ENCODE data around the gene PLCH2. TPM values are rescaled to one million over a fixed set of nuclear protein-coding genes. Genes with fewer than 3 reads are reported as not detected.

The PLCH2 gene
- total RNA-seq, 1 experiment from 2014 or later, result 7.2 TPM

DNA sequence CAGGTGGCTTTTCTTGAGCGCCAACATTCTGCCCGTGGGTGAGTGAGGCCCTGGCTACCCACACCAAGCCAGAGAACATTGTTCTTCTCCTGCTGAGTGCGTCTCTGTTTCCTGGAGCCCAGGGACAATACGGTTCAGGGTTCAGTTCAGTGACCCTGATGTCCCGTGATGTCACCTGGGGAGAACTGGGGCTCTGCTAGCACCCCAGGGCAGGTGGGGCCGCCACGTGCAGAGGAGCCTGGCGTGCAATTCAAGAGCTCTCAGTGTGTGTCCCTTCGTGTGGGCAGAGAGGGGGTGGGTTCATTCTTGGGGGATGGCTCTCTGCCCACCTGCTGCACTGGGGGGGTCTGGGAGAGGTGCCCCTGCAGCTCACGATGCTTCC, 45.5 kb upstream of the PLCH2 start:
- H3K27ac ChIP-seq (ENCODE audit: low read length), result no peak overlapping the region
- H4K20me1 ChIP-seq (ENCODE audit: low read length), result no peaks in the 10 kb centered on the region
- no peaks in the 10 kb centered on the region for H3K36me3 ChIP-seq (ENCODE audit: low read depth, low read length)
- ChIA-PET CTCF (interaction anchor here (0.6 kb wide), 1 partner anchor 39 kb away, joined by 3 read pairs; the partner anchor contains the start of genes MORN1 and RER1), POLR2A (ENCODE audit: unreplicated experiment) (no interaction called here)
- no peaks in the 10 kb centered on the region for H3F3A ChIP-seq (ENCODE audit: low read length, unreplicated experiment)
- H3K9ac ChIP-seq (ENCODE audit: low read length), result no peak overlapping the region
- no TSS peak for BruUV-seq (replicated peaks)
- TF ChIP-seq, protein P1, sequence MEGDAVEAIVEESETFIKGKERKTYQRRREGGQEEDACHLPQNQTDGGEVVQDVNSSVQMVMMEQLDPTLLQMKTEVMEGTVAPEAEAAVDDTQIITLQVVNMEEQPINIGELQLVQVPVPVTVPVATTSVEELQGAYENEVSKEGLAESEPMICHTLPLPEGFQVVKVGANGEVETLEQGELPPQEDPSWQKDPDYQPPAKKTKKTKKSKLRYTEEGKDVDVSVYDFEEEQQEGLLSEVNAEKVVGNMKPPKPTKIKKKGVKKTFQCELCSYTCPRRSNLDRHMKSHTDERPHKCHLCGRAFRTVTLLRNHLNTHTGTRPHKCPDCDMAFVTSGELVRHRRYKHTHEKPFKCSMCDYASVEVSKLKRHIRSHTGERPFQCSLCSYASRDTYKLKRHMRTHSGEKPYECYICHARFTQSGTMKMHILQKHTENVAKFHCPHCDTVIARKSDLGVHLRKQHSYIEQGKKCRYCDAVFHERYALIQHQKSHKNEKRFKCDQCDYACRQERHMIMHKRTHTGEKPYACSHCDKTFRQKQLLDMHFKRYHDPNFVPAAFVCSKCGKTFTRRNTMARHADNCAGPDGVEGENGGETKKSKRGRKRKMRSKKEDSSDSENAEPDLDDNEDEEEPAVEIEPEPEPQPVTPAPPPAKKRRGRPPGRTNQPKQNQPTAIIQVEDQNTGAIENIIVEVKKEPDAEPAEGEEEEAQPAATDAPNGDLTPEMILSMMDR (conservative IDR thresholded peaks at IDR 0.05; ENCODE audit: low read depth, low read length), result no peak
- TF ChIP-seq EZH2phosphoT487 (IDR thresholded peaks at IDR 0.05; ENCODE audit: borderline replicate concordance, low read length) (no peak), EZH2 (IDR thresholded peaks at IDR 0.05; ENCODE audit: low read length, unreplicated experiment) (no peak)
- no peaks in the 10 kb centered on the region for H3K9me2 ChIP-seq (replicated peaks; ENCODE audit: low read length)
- no peak overlapping the region for H2AFZ ChIP-seq (ENCODE audit: low read length)
- no peaks in the 10 kb centered on the region for H3K4me1 ChIP-seq (ENCODE audit: insufficient read depth, low read length)
- H3K27me3 ChIP-seq (ENCODE audit: low read length), result peaks cover 19% of the 10 kb centered on the region
- intact Hi-C loops (cut with micrococcal nuclease), result no loop called here
- H3K4me3 ChIP-seq (ENCODE audit: low read length), result no peak overlapping the region
- ATAC-seq (no peak), DNase-seq (no peak)
- no peak overlapping the region for H3K4me2 ChIP-seq (ENCODE audit: low read length)
- no peaks in the 10 kb centered on the region for H3K79me2 ChIP-seq (ENCODE audit: low read length)
- no peaks in the 10 kb centered on the region for H3K9me3 ChIP-seq (ENCODE audit: low read length)

DNA sequence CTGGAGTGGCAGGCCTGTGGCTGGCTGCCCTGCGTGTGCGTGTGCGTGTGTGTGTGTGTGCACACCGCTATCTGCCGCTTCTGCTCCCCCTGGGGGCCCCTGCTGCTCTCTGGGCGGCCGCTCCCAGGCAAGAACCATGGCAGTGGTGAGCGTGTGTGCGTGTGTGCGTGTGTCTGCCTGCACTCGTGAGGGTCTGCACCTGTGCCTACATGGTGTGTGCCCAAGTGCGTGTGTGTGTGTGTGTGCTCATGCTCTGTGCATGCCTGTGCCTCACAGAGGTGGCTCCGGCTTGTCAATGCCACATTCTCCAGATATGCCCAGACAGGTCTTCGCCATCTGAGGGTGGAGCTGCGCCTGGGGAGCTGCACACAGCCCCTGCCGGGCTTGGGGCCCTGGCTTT, 45.0 kb upstream of the PLCH2 start:
- ATAC-seq (no peak), DNase-seq (no peak)
- intact Hi-C loops (cut with micrococcal nuclease), result no loop called here
- BruUV-seq (replicated peaks), result no TSS peak
- Histone ChIP-seq H3K36me3 (ENCODE audit: low read depth, low read length) (no peaks in the 10 kb centered on the region), H3K4me2 (ENCODE audit: low read length) (no peak overlapping the region), H3K27ac (ENCODE audit: low read length) (no peak overlapping the region), H3K4me1 (ENCODE audit: insufficient read depth, low read length) (no peaks in the 10 kb centered on the region), H3K9me3 (ENCODE audit: low read length) (no peaks in the 10 kb centered on the region), H4K20me1 (ENCODE audit: low read length) (no peaks in the 10 kb centered on the region), H3K4me3 (ENCODE audit: low read length) (no peak overlapping the region), H3K79me2 (ENCODE audit: low read length) (no peaks in the 10 kb centered on the region), H2AFZ (ENCODE audit: low read length) (no peak overlapping the region), H3K9ac (ENCODE audit: low read length) (no peak overlapping the region), H3K9me2 (replicated peaks; ENCODE audit: low read length) (no peaks in the 10 kb centered on the region), H3F3A (ENCODE audit: low read length, unreplicated experiment) (no peaks in the 10 kb centered on the region), H3K27me3 (ENCODE audit: low read length) (peaks cover 19% of the 10 kb centered on the region)
- ChIA-PET POLR2A (ENCODE audit: unreplicated experiment) (no interaction called here), CTCF (interaction anchor here (0.6 kb wide), 1 partner anchor 39 kb away, joined by 3 read pairs; the partner anchor contains the start of genes MORN1 and RER1)
- TF ChIP-seq EZH2phosphoT487 (IDR thresholded peaks at IDR 0.05; ENCODE audit: borderline replicate concordance, low read length), result no peak
- no peak for TF ChIP-seq EZH2 (IDR thresholded peaks at IDR 0.05; ENCODE audit: low read length, unreplicated experiment)
- TF ChIP-seq, protein P1 (conservative IDR thresholded peaks at IDR 0.05; ENCODE audit: low read depth, low read length), result no peak

DNA sequence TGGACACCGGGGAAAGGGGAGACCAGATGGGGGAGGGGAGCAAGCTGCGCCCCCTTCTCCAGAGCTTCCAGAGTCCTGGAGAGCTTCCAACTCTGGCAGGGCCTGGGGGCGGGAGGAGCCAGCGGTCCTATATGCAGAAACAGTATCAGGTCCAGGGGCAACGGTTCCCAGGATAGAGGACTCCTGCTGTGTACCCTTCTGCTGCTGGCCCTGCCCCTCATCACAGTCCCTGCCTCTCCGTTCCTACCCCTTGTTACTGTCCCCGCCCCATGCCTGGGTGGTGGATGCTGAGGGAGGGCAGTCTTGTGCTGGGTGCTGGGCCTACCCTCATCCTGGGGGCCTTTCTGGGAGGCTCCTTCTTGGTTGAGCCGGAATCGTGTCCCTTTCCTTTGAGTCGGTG, 44.6 kb upstream of the PLCH2 start:
- Histone ChIP-seq H3K79me2 (ENCODE audit: low read length) (no peaks in the 10 kb centered on the region), H3K36me3 (ENCODE audit: low read depth, low read length) (no peaks in the 10 kb centered on the region), H3K27me3 (ENCODE audit: low read length) (peaks cover 19% of the 10 kb centered on the region), H3K9ac (ENCODE audit: low read length) (no peak overlapping the region), H3K4me3 (ENCODE audit: low read length) (no peak overlapping the region), H3F3A (ENCODE audit: low read length, unreplicated experiment) (no peaks in the 10 kb centered on the region), H3K9me2 (replicated peaks; ENCODE audit: low read length) (no peaks in the 10 kb centered on the region), H2AFZ (ENCODE audit: low read length) (no peak overlapping the region), H3K9me3 (ENCODE audit: low read length) (no peaks in the 10 kb centered on the region), H3K27ac (ENCODE audit: low read length) (no peak overlapping the region), H4K20me1 (ENCODE audit: low read length) (no peaks in the 10 kb centered on the region), H3K4me1 (ENCODE audit: insufficient read depth, low read length) (no peaks in the 10 kb centered on the region), H3K4me2 (ENCODE audit: low read length) (no peak overlapping the region)
- POLR2A ChIA-PET (ENCODE audit: unreplicated experiment), result no interaction called here
- ATAC-seq (no peak), DNase-seq (no peak)
- CTCF ChIA-PET, result interaction anchor here (0.6 kb wide), 1 partner anchor 40 kb away, joined by 3 read pairs; the partner anchor contains the start of genes MORN1 and RER1
- no TSS peak for BruUV-seq (replicated peaks)
- intact Hi-C loops (cut with micrococcal nuclease), result no loop called here
- TF ChIP-seq, protein P1 (conservative IDR thresholded peaks at IDR 0.05; ENCODE audit: low read depth, low read length), result no peak
- TF ChIP-seq EZH2phosphoT487 (IDR thresholded peaks at IDR 0.05; ENCODE audit: borderline replicate concordance, low read length) (no peak), EZH2 (IDR thresholded peaks at IDR 0.05; ENCODE audit: low read length, unreplicated experiment) (no peak)

All from PC-3 (cell line).